ENCODE data around the gene CYTIP. TPM values are rescaled to one million over a fixed set of nuclear protein-coding genes. Genes with fewer than 3 reads are reported as not detected.

Gene CYTIP
- polyA plus RNA-seq (2012; ENCODE audit: insufficient read depth, insufficient read length, low read depth), result not detected

- Histone ChIP-seq H3K9me3 (no peaks in the 10 kb centered on the region), H3K4me1 (no peaks in the 10 kb centered on the region), H3K36me3 (no peaks in the 10 kb centered on the region), H3K4me3 (ENCODE audit: low read depth, low read length) (no peak within 1 kb of the TSS), H3K27me3 (no peaks in the 10 kb centered on the region)
- TF ChIP-seq, protein P1, sequence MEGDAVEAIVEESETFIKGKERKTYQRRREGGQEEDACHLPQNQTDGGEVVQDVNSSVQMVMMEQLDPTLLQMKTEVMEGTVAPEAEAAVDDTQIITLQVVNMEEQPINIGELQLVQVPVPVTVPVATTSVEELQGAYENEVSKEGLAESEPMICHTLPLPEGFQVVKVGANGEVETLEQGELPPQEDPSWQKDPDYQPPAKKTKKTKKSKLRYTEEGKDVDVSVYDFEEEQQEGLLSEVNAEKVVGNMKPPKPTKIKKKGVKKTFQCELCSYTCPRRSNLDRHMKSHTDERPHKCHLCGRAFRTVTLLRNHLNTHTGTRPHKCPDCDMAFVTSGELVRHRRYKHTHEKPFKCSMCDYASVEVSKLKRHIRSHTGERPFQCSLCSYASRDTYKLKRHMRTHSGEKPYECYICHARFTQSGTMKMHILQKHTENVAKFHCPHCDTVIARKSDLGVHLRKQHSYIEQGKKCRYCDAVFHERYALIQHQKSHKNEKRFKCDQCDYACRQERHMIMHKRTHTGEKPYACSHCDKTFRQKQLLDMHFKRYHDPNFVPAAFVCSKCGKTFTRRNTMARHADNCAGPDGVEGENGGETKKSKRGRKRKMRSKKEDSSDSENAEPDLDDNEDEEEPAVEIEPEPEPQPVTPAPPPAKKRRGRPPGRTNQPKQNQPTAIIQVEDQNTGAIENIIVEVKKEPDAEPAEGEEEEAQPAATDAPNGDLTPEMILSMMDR (IDR thresholded peaks at IDR 0.05; ENCODE audit: low read depth, low read length), result no peak
- no peak for DNase-seq
These were observed at the start of gene CYTIP for GRCh38 chr2:157443795-157444640. Gene CYTIP, minus strand, starts transcription at chr2:157444089. Its CDS starts 69 bp downstream, at chr2:157444020.

GRCh38 chr2:157492189-157492773 is 48.4 kb upstream of the CYTIP start:
- peak; percentile 42 for DNase-seq
- Histone ChIP-seq H3K4me3 (ENCODE audit: low read depth, low read length) (no peak overlapping the region), H3K9me3 (no peaks in the 10 kb centered on the region), H3K4me1 (no peaks in the 10 kb centered on the region), H3K36me3 (no peaks in the 10 kb centered on the region), H3K27me3 (no peaks in the 10 kb centered on the region)
- TF ChIP-seq, protein P1 (IDR thresholded peaks at IDR 0.05; ENCODE audit: low read depth, low read length), result peak; percentile 64

GRCh38 chr2:157489983-157490382 is 46.1 kb upstream of the CYTIP start:
- DNase-seq, result no peak
- Histone ChIP-seq H3K27me3 (no peaks in the 10 kb centered on the region), H3K9me3 (no peaks in the 10 kb centered on the region), H3K36me3 (no peaks in the 10 kb centered on the region), H3K4me1 (no peaks in the 10 kb centered on the region), H3K4me3 (ENCODE audit: low read depth, low read length) (no peak overlapping the region)
- TF ChIP-seq, protein P1 (IDR thresholded peaks at IDR 0.05; ENCODE audit: low read depth, low read length), result no peak

DNA sequence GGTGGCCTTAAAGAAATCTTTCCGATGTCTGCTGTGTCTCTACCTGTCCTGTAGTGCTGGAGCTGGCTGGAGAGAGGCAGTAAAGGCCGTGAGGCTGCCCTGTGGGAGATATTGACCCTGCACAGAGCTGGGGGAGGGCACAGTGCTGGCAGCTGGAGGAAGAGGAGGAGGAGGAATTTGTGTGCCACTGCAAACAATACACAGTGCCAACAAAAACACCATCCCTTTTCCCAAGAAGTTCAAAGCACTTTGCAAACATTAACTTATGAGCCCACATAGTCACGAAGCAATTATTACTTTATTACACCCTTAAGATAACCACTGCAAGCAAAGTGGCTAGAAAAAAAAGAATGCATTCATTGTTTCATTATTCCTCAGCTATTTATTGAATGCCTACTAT is 45.0 kb upstream of the CYTIP start:
- DNase-seq, result no peak
- no peaks in the 10 kb centered on the region for H3K9me3 ChIP-seq

GRCh38 chr2:157487747-157488146 is 43.9 kb upstream of the CYTIP start:
- H3K4me3 ChIP-seq (ENCODE audit: low read depth, low read length), result no peak overlapping the region
- TF ChIP-seq, protein P1 (IDR thresholded peaks at IDR 0.05; ENCODE audit: low read depth, low read length), result no peak
- no peaks in the 10 kb centered on the region for H3K9me3 ChIP-seq
- no peaks in the 10 kb centered on the region for H3K27me3 ChIP-seq
- no peaks in the 10 kb centered on the region for H3K4me1 ChIP-seq
- DNase-seq, result no peak
- no peaks in the 10 kb centered on the region for H3K36me3 ChIP-seq

More for the DNA sequence above, 45.0 kb upstream of the CYTIP start:
- Histone ChIP-seq H3K4me3 (ENCODE audit: low read depth, low read length) (no peak overlapping the region), H3K27me3 (no peaks in the 10 kb centered on the region), H3K4me1 (no peaks in the 10 kb centered on the region), H3K36me3 (no peaks in the 10 kb centered on the region)
- TF ChIP-seq, protein P1 (IDR thresholded peaks at IDR 0.05; ENCODE audit: low read depth, low read length), result no peak

DNA sequence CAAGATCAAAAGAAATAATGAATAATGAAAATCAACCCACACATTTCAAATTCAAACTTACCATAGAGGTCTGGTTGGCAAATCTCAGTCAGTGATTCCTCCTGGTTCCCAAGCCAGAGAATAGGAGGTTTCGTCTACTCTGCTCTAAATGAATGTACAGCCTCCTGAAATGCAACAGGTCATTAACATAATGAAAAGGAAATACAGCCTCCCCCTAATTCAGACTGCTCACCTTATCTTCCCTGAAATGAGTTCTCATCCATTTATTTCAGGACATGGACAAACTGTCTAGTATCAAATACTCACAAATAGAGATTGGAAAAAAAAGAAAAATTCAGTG is 43.4 kb upstream of the CYTIP start:
- TF ChIP-seq, protein P1 (IDR thresholded peaks at IDR 0.05; ENCODE audit: low read depth, low read length), result no peak
- H3K4me3 ChIP-seq (ENCODE audit: low read depth, low read length), result no peak overlapping the region
- DNase-seq, result no peak
- H3K27me3 ChIP-seq, result no peaks in the 10 kb centered on the region
- no peaks in the 10 kb centered on the region for H3K9me3 ChIP-seq
- H3K36me3 ChIP-seq, result no peaks in the 10 kb centered on the region
- H3K4me1 ChIP-seq, result no peaks in the 10 kb centered on the region
